VCaP (cell line): ENCODE data around the gene MBD3L3.

Experiments
- H3K27ac ChIP-seq: fragments of 450-650 bp; 2 replicates; pipeline ENCODE4 v1.5.1; 2017
- TF ChIP-seq, protein P1 (sequence below): fragments of 450-650 bp; conservative IDR thresholded peaks from 2 replicates; pipeline ENCODE4 v1.5.1; 2017; ENCODE audit warnings: mild to moderate bottlenecking, moderate library complexity

The MBD3L3 gene

DNA sequence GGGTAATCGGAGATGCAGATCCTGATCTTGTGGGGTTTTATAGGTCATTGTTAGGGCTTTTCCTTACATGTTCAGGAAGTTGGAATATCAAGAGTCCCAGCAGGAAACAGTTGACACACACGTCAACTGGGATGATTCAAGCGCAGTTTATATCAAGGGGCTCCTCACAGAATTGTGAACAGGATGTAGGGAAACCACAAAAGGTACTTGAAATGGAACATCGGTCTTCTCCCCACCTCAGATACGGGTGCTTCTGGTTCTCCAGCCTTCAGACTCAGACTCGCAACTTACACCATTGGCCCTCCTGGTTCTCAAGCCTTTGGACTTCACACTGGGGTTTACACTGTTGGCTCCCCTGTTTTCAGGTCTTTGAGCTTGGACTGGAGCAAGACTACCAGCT is 30.5 kb upstream of the MBD3L3 start:
- TF ChIP-seq, protein P1, sequence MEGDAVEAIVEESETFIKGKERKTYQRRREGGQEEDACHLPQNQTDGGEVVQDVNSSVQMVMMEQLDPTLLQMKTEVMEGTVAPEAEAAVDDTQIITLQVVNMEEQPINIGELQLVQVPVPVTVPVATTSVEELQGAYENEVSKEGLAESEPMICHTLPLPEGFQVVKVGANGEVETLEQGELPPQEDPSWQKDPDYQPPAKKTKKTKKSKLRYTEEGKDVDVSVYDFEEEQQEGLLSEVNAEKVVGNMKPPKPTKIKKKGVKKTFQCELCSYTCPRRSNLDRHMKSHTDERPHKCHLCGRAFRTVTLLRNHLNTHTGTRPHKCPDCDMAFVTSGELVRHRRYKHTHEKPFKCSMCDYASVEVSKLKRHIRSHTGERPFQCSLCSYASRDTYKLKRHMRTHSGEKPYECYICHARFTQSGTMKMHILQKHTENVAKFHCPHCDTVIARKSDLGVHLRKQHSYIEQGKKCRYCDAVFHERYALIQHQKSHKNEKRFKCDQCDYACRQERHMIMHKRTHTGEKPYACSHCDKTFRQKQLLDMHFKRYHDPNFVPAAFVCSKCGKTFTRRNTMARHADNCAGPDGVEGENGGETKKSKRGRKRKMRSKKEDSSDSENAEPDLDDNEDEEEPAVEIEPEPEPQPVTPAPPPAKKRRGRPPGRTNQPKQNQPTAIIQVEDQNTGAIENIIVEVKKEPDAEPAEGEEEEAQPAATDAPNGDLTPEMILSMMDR, result no peak
- H3K27ac ChIP-seq, result no peak overlapping the region

DNA sequence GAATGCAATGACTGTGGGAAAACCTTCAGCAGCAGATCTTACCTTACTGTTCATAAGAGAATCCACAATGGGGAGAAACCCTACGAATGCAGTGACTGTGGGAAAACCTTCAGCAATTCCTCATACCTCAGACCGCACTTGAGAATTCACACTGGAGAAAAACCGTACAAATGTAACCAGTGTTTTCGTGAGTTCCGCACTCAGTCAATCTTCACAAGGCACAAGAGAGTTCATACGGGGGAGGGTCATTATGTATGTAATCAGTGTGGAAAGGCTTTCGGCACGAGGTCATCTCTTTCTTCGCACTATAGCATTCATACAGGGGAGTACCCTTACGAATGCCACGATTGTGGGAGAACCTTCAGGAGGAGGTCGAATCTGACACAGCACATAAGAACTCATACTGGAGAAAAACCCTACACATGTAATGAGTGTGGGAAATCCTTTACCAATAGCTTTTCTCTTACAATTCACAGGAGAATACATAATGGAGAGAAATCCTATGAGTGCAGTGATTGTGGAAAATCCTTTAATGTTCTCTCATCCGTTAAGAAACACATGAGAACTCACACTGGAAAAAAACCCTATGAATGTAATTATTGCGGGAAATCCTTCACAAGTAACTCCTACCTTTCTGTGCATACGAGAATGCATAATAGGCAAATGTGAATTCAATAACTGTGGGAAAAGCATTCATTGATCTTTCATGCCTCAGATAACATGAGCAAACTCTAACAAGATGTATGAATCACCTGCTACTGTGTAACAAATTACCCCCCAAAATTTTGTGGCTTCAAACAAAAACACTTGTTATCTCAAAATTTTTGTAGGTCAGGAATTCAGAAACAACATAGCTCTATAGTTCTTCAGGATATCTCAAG is 24.8 kb upstream of the MBD3L3 start:
- no peak overlapping the region for H3K27ac ChIP-seq
- TF ChIP-seq, protein P1, result no peak

DNA sequence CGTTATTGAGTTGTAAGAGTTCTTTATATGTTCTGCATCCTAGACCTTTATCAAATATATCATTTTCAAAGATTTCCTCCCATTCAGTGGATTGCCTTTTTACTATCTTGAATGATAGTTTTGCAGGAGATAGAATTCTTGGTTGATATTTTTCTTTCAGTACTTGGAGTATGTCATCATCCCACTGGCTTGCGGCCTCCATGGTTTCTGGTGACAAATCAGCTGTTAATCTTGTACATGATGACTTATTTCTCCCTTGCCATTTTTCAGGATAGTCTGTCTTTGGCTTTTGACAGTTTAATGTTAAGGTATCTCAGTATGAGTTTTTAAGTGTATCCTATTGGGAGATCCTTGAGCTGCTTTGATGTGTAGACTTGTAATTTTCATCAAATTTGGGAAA is 19.5 kb upstream of the MBD3L3 start:
- TF ChIP-seq, protein P1, result no peak

DNA sequence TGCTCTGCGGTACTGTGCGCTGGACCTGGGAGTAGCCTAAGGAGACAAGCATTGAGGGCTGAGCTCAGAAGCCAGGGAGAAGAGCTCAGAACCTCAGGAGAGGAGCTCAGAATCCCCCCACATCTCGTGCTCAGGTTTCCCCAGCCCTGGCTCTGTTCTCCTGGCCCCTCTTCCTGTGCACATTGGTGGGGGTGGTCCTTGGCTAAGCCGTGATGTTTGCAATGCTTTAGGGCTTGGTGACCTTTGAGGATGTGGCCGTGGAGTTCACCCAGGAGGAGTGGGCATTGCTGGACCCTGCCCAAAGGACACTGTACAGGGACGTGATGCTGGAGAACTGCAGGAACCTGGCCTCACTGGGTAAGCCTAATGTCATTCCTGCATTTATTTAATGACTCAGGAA is 17.7 kb upstream of the MBD3L3 start:
- TF ChIP-seq, protein P1, result no peak
- H3K27ac ChIP-seq, result no peak overlapping the region

More for the DNA sequence above, 19.5 kb upstream of the MBD3L3 start:
- no peak overlapping the region for H3K27ac ChIP-seq

DNA sequence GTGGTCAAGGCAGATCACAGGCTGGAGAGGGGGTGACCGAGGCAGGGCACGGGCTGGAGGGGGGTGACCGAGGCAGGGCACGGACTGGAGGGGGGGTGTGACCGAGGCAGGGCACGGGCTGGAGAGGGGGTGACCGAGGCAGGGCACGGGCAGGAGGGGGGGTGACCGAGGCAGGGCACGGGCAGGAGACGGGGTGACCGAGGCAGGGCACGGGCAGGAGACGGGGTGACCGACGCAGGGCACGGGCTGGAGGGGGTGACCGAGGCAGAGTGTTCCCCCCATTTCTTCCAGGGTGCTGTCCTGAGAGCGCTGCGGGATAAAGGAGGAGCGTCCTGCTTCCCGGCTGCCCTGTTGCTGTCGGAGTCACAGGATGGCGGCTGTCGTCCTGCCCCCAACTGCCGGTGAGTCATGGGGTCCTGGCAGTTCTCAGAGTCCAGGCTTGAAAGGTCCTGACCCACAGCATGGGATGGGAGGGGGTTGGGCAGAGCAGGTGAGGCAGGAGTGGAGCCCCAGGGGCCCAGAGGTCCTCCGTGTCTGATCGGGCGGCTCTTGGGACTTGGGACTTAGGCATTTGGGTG is 16.3 kb upstream of the MBD3L3 start:
- no peak overlapping the region for H3K27ac ChIP-seq
- TF ChIP-seq, protein P1, result no peak

DNA sequence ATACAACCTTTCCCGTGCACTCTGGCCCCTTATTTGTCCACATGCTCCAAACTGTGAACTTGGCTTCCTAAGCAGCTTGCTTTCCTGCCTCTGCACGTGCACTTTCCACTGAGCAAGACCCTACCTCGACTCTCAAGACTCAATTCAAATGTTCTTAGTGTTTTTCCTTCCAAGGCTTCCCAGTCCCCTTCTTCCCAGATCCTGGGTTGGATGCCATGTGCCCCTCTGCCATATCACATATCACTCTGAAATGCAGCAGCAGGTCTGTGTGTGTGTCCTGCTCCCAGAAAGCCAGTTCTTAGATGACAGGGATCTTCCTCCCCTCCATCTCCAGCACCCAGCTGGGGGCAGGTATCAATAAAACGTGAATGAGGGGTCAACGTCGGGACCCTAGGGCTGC is 14.1 kb upstream of the MBD3L3 start:
- no peak overlapping the region for H3K27ac ChIP-seq
- TF ChIP-seq, protein P1, result no peak

DNA sequence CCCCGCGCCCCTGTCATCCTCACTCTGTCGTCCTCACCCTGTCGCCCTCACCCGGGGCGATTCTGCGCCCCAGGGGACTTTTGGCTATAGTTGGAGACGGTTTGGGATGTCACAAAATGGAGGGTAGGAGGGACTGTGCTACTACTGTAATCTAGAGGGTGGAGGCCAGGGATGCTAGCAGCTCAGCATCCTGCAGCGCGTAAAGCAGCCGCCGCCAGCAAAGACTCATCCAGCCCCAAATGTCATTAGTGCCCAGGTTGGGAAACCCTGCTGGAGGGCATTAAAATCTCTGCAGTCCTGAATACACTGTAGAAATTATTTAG is 11.4 kb upstream of the MBD3L3 start:
- TF ChIP-seq, protein P1, result no peak
- H3K27ac ChIP-seq, result peak overlapping the region; percentile 69
